ENCODE data around the gene LIPE. TPM values are rescaled to one million over a fixed set of nuclear protein-coding genes. Genes with fewer than 3 reads are reported as not detected.

The LIPE gene
- total and polyA plus RNA-seq, 2 experiments from 2014 or later = 5.8 to 10.9 TPM

- TF ChIP-seq NANOG (IDR thresholded peaks at IDR 0.05; ENCODE audit: borderline replicate concordance) (no peak), EZH2phosphoT487 (IDR thresholded peaks at IDR 0.05; ENCODE audit: unreplicated experiment) (no peak), STAT1 (IDR thresholded peaks at IDR 0.05; ENCODE audit: unreplicated experiment) (no peak), JUNB (IDR thresholded peaks at IDR 0.05; ENCODE audit: unreplicated experiment) (no peak), ZNF462 (CRISPR knock-in tag; IDR thresholded peaks at IDR 0.05) (no peak), ETS1 (IDR thresholded peaks at IDR 0.05) (no peak)
- Histone ChIP-seq H3K36me3 (ENCODE audit: insufficient read depth) (no peaks in the 10 kb centered on the region), H3K4me3 (no peak overlapping the region), H3K9me2 (ENCODE audit: insufficient read depth) (no peaks in the 10 kb centered on the region), H3K4me1 (ENCODE audit: insufficient read depth) (no peaks in the 10 kb centered on the region), H3K27ac (ENCODE audit: low read depth) (no peak overlapping the region), H3K27me3 (ENCODE audit: insufficient read depth) (peaks cover 17% of the 10 kb centered on the region), H2AFZ (no peak overlapping the region), H4K20me1 (replicated peaks; ENCODE audit: insufficient read depth) (no peaks in the 10 kb centered on the region), H3K4me2 (no peak overlapping the region), H3K79me2 (replicated peaks; ENCODE audit: insufficient read depth) (no peaks in the 10 kb centered on the region), H3F3A (replicated peaks; ENCODE audit: low read depth) (0 out of 2 replicates have a peak, but pooled peaks cover 3% of the 10 kb centered on the region)
- Mint-ChIP-seq H3K4me1 (peaks cover 4% of the 10 kb centered on the region), H3K9me3 (no peaks in the 10 kb centered on the region), H3K27me3 (ENCODE audit: insufficient read depth, low read depth, poor library complexity) (peaks cover 16% of the 10 kb centered on the region), H3K27ac (no peak overlapping the region), H3K4me3 (no peak overlapping the region), H3K36me3 (ENCODE audit: low read depth) (no peaks in the 10 kb centered on the region)
- no peak for ATAC-seq
- DNase-seq (ENCODE audit: low spot score) = no peak
Observed at GRCh38 chr19:42431486-42431885, 4.3 kb upstream of the LIPE start.

Data from GM23338 (cell line).